Stimulated activated CD8-positive, alpha-beta memory T cell treated with anti-CD3 and anti-CD28 coated beads, Interleukin-12 subunit alpha, Interleukin-12 subunit beta, amount 100 ng/mL, for 4 hours (primary cell): Measurements from ENCODE around the gene MAP10.

ENCODE experiments used
- DNase-seq: peaks from one replicate; pipeline ENCODE4 v3.0.0-alpha.2; 2020; ENCODE audit warnings: low read depth

The MAP10 gene

DNA sequence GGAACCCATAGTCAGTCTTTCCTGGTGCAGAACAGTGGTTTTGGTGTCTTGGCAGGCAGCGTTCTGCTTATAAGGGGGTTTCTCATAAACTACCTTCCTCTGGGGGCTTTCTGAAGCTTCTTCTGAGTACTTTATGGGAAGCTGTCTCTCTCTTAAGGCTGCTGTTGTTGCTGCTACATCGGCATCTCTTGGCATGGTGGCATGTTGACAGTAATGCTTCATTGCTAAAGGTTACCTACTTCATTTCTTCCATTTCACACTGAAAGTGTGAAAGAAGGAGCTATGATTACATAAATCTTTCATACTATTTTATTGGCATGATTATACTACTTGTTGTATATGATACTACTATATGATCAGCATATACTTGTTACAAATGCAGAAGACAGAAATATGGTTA is 6.3 kb upstream of the MAP10 start:
- DNase-seq = no peak

DNA sequence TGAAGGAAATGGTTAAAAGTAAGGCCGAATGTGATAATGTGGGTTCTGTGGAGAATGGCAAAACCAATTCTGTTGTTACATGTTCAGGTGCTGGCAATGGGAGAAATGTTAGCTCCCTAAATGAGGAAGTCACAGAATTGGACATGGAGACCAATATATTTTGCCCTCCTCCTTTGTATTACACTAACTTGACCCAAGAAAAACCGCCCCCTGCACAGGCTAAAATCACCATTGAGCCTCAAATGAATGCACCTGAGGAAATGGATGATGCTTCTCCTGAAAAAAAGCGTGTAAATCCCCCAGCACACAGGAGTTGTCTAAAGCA is 932 bp downstream of the MAP10 start:
- no peak for DNase-seq

DNA sequence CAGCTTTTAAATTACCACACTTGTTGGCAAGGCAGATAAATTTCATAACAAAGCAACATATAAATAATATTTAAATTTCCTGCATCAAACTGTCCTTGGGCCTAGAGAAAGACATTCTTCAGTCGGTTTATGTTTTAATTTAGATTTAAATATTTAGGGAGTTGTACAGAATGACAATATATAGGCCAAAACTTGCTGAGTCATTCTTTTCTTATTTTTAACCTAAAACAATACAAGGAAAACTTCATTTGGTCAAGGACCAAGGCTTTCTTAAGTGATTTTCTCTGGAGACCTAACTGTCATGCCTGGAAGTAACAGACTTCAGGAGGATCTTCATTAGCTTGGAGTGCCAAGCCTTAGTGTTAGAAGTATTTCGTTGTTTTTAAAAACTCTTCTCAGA is 5.6 kb downstream of the MAP10 start:
- DNase-seq = no peak

DNA sequence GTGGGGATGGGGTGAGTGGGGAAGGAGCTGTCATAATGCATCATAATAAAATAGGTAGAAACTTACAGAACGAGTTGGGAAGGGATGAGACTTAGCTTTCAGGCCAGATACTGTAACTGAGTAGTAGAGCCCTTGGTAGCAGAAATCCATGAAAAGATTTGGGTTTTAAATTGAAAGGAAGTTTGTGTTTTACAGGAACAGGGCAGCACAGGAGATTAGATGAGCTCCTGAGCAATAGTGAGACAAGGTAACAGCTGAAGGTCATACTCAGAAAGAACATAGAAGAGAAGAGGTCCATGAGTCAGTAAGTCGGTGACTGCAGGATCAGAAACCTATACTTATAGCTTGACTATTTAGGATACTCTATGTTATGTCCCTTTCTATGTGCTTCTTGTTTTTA is 7.3 kb downstream of the MAP10 start:
- DNase-seq = no peak

DNA sequence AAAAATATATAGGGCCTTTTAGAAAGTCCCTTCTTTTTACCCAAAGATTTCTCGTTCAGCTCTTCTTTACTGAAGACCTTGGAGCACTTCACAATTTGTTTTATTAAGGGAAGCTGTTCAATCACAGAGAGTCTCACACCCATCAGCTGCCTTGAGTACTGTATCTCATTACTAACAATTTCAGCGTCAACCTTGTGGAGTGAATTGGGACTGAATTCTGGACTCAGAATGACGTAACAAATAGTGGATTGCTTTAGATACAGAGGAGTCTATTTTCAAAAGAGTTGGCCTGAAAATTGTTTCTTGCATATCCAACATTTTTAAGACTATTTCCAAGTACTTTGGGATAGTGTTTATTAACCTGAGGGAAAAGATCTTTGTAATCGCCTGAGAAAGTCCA is 7.9 kb downstream of the MAP10 start:
- DNase-seq = no peak

DNA sequence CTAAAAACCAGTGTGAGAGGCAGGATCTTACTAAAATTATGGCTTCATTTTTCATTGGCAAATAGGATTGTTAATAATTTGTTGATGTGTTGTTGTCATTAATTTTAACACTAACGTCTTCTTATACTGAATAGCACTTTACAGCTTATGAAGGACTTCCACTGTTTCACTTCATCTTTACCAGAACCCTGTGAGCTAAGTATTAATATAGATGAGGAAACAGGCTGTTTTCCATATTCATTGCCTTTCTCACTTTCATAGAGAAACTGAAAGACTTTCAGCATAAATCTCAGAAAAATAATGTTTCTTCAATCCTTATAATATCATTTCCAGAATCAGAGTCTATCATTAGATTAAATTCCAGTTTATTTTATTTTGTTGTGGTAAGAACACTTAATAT is 8.5 kb downstream of the MAP10 start:
- no peak for DNase-seq

DNA sequence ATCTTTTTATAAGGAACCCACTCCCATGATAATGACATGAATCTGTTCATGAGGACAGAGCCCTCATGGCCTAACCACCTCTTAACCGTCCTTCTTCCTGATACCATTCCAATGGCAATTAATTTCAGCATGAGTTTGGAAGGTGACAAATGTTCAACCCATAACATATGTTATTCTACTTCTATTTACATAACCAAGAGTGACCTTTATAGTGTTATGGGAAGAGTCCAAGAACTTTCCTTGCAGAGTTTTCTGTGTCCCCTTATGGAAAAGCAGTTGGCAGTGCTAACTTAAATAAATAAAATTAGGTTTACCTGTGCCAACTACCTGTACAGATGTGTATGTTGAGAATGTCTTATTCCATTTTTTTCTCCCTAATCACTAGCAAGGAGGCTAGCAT is 11.1 kb downstream of the MAP10 start:
- DNase-seq = no peak

DNA sequence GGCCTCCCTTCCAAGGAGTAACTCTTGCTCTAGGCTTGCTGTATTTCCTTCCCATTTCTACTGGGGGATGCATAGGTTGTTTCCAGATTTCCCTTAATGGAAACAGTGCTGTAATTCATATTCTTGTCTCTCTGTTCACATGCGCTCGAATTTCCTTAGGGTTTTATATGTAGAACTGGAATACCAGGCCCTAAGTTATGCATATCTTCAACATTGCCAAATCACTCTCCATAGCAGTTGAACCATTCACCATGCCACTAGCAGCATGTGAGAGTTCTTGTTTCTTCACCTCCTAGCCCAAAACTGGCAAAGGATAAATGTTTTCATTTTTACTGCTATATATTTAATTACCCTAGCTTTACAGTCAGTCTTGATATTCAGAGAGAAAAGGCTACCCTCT is 12.8 kb downstream of the MAP10 start:
- DNase-seq = no peak

DNA sequence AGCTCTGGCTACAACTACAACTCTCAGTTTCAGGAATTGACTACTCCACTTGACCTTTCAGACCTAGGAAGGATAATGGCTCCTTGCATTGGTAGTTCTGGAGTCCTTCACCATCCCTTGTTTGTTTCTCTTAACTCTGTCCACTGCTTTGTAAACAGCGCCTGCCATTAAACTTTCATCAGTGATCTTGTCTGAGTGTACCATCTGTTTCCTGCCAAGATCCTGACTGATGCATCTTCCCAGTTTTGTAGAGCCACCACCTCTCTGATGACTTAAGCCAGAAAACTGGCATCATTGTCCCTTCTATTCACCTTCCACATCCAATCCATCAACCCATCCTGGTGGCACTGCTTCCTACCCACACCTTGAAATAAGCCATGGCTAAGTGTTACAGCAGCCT is 15.2 kb downstream of the MAP10 start:
- no peak for DNase-seq

DNA sequence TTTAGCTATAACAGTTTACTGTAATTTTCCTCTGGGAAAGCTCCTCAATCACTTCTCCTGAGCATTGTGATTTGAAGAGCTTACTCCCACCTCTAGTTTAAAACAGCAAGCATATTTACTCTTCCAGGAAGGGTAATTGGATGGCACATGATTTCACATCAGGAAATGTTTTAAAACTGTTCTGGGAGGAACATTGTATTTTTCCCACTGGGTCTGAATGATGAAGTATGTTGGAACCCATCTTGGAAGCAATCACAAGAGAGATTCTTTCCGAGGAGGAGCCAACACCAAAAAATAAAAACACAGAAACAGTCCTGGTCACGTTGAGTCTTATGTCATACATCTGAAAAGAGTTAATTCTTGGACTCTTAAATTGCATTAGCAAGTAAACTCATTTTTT is 17.3 kb downstream of the MAP10 start:
- DNase-seq = no peak

DNA sequence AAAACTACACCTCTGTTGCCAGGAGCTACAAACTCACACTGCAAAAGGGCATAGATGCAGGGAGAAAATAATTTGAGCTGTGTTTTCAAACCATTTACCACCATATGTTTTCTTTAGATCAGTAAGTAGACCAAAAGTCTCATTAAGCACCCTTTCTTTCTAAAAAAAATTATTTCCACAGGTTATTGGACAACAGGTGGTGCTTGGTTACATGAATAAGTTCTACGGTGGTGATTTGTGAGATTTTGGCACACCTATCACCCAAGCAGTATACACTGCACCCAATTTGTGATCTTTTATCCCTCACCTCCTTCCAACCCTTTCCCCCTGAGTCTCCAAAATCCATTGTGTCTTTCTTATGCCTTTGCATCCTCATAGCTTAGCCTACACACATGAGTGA is 21.1 kb downstream of the MAP10 start:
- no peak for DNase-seq

DNA sequence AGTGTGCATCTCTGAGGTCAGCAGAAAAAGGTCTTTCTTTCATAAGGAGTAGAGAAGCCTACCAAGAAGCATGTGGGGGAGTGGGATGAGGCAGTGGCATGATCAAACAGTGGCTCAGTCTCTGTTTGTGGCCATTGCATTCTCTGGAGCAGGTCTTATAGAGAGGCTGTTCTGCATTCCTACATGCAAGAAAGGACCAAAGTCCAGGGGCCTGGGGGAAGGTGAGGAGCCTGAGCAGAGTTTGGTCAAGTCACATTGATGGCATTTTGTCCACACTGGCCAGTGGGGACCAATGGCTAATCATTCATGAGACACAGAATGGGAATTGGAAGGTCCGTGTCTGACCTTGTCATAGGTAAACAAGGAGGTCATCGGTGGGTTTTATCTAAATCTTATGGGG is 25.4 kb downstream of the MAP10 start:
- no peak for DNase-seq

DNA sequence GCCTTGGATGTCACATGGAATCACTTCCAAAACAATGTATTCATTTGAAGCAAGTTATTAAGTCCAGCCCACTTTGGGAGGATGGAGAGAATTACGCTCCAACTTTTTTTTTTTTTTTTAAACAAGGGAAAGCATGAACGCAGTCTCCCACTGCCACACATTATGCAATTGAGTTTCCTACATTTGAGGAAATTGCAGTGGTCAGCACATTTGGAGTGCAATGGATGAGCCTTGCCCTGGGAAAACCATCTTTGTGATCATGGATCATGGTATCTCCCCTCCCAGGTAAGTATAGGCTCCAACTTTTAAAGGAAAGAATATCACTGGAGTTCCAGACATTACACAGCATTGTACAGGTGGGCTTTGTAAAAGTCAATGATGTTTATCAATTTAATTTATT is 26.7 kb downstream of the MAP10 start:
- DNase-seq = no peak

DNA sequence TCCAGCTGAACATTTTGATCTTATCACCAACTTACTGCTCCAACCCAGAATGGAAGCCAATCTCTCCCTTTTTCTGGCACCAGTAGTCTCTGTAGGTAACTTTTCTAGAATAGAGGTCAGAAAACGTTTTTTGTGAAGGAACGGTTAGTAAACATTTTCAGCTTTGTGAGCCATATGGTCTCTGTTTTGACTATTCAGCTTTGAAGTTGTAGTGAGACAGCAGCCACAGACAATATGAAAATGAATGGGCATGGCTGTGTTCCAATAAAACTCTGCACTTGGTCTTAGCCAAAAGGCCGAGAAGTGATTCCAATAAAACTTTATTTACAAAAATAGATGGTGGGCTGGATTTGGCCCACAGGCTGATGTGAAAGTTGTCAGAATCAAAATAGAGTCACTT is 28.9 kb downstream of the MAP10 start:
- no peak for DNase-seq

DNA sequence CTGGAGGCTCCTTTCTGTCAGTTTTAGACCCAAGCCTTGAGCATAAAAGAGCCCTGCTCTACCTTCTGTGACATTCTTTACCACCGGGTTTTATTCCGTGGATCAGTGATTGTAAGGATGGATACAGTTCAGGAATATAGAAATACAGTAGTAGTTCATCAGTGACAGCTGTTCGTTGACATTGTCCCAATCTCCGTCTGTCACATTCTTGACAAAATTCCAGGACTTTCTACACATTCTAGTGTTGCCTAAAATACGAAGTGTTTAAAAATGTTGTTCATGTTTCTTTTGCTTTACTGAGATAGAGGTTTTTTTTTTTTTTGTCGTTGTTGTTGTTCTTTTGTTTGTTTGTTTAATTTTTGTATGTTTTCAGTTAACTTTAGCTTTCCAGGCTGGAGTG is 29.9 kb downstream of the MAP10 start:
- DNase-seq = no peak

DNA sequence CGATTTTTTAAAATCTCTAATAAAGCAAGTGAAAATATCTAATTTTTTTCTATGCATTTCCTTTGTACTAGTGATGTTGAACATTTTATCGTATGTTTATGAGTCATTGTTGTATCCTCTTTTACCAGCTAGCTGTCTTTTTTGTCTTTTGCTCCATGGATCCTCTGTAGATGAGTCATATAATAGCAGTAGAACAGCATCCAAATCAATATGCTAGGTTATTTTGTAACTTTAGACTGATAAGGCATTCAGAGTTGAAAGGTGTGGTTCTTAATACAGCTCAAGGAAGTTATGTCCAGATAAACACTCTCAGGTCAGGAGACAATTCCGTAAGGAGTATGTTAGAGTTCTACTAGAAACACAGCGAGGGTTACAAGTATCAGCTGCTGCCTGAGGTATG is 31.9 kb downstream of the MAP10 start:
- DNase-seq = no peak

DNA sequence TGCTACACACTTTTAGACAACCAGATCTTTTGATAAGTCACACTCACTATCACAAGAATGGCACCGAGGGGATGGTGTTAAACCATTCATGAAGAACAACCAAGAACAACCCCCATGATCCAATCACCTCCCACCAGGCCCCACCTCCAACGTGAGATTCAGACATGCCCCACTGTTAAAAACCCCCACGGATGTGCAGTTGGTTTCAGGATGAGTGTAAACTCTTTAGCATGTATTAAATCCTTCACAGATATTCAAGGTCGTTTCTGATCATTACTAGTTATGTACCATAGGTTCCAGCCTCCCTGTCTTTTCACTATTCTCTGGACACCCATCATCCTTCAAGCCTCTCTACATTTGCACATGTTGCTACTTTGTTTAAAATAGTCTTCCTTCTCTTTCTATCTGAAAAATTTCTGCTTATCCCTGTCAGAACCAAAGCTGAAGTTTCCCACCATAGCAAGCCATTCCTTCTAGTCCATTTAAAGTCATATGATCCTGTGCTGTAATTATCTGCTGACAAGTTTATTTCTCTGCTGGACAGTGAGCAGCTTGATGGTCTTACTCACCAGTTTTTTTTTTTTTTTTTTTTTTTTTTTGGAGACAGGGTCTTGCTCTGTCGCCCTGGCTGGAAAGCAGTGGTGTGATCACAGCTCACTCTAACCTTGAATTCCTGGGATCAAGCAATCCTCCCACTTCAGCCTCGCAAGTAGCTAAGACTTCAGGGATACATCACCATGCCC is 36.8 kb downstream of the MAP10 start:
- DNase-seq = no peak

DNA sequence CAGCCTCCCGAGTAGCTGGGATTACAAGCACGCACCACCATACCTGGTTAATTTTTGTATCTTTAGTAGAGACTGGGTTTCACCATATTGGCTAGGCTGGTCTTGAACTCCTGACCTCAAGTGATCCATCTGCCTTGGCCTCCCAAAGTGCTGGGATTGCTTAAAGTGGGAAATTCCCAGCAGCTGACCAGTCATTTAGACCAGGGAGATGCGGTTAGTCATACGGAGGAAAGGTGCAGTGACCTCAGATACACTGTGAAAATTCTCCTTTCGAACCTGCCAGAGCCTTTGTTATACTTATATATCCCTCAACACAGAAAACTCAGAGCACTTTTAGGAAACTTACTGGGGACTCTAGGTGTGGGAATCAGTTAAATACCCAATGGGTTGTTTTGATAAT is 39.6 kb downstream of the MAP10 start:
- DNase-seq = no peak

DNA sequence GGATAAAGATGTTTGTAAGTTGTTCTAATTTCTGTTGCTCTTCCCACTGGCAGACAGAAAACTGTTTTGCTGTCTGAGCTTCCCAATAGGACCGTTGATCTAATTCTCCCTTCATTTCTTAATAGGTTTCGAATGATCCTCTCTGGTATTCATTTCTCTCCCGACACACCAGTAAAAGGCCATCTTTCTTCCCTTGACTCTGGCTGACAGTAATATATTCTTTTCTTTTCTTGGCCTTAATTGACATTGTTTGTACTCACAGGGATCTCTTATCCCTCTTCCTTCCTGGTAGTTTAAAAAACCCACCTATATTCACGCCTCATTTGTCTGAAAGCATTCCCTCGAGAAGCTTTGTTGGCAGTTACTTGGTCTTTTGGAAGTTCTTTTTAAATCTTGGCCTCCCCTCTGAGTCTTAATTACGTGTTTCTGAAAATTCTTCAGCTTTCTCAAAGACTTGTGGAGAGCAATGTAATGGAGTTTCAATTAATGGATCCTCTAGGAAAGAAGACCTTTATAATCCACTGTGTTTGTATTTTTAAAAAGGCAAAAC is 40.3 kb downstream of the MAP10 start:
- DNase-seq = no peak

DNA sequence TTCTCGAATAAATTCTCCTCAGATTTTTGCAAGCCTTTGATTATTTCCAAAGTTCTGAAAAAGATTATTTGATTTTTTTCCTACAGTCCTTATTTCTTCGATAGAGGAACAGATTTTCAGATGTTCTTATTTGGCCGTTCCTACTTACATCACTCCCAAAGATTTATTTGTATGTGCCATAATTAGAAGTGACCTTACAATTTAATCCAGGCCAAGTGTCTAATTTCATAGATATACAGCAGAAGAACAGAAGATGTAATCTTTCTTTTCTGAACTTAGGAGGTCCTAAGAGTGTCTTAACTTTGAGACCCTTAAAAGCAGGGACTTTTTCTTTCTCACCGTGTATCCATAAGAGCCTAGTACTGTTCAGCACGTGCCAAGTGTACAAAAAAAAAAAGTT is 46.3 kb downstream of the MAP10 start:
- no peak for DNase-seq

DNA sequence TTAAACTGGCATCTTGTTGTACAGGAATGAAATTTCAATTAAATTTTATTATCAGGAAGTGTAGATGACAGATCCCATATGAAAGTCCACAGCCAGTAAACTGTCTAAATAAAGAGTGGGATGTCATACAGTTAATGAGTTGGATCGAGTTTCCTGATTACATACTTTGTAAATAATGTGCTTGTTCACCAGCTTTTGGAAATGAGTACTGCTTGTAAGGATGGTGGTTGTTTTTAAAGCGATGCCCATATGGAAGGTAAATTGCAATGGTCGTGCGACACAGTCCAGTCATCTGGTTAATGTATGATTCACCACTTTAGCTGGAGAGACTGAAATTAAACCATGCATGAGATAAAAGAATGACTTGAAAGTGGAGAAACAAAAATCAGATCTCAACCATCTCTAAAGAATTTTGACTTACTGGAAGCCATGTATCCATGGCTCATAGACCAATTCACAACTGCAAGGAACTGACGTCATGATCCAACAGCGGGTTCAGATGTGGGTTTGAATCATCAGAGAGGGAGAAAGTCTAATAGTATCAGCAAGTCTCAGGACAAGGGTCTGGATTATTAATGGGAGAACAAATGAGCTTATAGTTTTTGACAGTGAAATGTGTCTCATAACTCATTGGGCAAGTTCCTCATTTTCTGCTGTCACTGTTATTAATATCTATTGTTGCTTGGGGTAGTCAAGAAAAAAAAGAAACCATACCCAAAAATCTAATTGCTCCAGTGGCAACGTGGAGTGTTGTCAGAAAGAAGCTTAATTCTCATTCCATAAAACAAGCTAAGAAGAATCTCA is 49.0 kb downstream of the MAP10 start:
- no peak for DNase-seq

DNA sequence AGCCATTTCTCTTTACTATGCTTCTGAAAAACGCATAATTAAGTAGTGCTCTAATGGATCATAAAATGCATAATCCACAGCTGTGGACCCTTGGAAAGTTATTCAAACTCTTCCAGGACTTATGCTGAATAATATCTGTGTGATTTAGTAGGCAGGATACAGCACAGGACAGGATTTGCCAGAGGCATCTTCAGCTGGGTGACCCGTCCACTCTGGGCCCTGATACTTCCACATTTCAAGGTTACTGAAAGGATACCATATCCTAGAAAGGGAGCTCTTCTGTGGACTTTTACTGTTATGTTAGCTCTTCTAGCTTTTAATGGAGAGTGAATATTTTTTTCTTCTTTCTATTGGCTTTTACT is 49.6 kb downstream of the MAP10 start:
- DNase-seq = no peak

DNA sequence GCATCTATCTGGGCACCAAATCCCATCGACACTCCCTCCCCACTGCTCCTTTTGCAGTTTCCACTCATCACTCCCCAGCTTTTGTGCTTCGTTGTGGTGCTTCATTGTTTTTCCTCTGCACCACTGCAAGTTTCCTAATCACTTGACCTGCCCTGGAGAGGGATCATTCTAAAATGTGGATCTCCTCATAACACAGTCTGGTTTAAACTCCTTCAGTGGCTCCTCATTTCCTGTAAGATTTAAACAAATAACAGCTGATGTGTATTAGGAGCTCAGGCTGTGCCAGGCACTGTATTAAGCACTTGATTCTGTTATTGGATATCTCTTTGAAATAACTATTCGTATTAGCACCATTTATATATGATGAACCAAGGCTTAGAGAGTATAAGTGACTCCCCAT is 51.3 kb downstream of the MAP10 start:
- DNase-seq = no peak
